ENCODE measurements around the gene SMTNL2. TPM values are rescaled to one million over a fixed set of nuclear protein-coding genes. Genes with fewer than 3 reads are reported as not detected.
"Not testable (repeated sequence)": the region's sequence is repeated elsewhere in the genome, so short reads cannot be mapped to it uniquely, and the experiment has no call there.

The SMTNL2 gene
- total RNA-seq, 1 donor from 2014 or later, result 33.4 TPM

DNA sequence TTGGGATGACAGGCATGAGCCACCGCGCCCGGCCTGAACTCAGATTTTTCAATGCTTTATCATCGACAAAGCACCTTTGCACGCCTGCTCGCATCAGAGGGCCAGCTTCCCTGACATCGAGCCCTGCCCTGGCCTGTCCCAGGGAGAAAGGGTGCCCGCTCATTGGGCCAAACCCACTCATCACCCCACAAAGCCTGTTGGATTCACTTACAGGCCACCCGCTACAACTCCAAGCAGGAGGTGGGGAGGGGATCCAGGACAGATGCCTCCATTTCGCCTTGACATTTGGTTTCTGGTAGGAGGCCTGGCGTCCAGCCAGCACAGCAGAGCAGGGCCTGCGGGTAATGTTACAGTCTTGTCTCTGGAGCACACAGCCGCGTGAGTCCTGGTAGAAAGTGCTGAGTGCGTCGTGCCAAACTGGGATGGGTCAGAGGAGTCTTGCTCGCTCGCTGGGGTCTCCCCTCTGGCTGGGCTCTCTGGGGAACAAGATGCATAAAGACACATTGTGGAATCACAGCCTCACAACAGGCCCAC lies 19.8 kb downstream of the SMTNL2 start:
- intact Hi-C loops (cut with micrococcal nuclease), result no loop called here
- no peak overlapping the region for H3K4me3 ChIP-seq
- DNase-seq, result peak; percentile 84
- H3K4me1 ChIP-seq, result peaks cover 89% of the 10 kb centered on the region
- no peak for TF ChIP-seq CTCF (IDR thresholded peaks at IDR 0.05; ENCODE audit: borderline replicate concordance)
- H3K9me3 ChIP-seq (replicated peaks), result no peaks in the 10 kb centered on the region
- H3K27me3 ChIP-seq (ENCODE audit: low read depth), result no peaks in the 10 kb centered on the region
- peak overlapping the region; percentile 95 for H3K27ac ChIP-seq (replicated peaks)
- peaks cover 13% of the 10 kb centered on the region for H3K36me3 ChIP-seq

- peaks cover 83% of the 10 kb centered on the region for H3K4me1 ChIP-seq
- H3K27me3 ChIP-seq (ENCODE audit: low read depth); intact Hi-C loops (cut with micrococcal nuclease); DNase-seq; H3K9me3 ChIP-seq (replicated peaks); H3K4me3 ChIP-seq: not testable (repeated sequence)
- H3K36me3 ChIP-seq, result peaks cover 13% of the 10 kb centered on the region
- peak overlapping the region; percentile 95 for H3K27ac ChIP-seq (replicated peaks)
These were observed 20.4 kb downstream of the SMTNL2 start for GRCh38 chr17:4604736-4605135.

GRCh38 chr17:4605826-4606225 lies 21.5 kb downstream of the SMTNL2 start:
- peak overlapping the region; percentile 95 for H3K27ac ChIP-seq (replicated peaks)

DNA sequence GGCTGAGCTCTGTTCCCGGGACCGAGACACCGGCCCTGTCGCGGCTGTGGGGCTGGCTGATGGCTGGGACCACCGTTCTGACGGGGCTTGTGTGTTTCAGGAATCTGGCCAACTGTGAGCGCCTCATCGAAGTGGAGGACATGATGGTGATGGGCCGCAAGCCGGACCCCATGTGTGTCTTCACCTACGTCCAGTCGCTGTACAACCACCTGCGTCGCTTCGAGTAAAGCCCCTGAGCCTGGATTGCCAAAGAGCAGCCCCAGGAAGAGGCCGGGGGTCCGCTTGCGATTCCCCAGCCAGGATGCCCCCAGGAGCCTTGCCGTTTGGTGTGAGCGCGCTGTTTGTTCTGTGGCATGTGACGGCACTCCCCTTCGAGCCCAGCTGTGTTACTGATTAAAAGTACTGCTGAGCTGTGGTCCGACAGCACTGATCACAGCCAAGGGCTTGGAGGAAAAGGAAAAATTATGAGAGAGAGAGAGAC lies 23.0 kb downstream of the SMTNL2 start:
- intact Hi-C loops (cut with micrococcal nuclease), result no loop called here
- no peak for TF ChIP-seq CTCF (IDR thresholded peaks at IDR 0.05; ENCODE audit: borderline replicate concordance)
- Histone ChIP-seq H3K27me3 (ENCODE audit: low read depth) (no peaks in the 10 kb centered on the region), H3K9me3 (replicated peaks) (no peaks in the 10 kb centered on the region), H3K36me3 (peaks cover 13% of the 10 kb centered on the region), H3K4me1 (peaks cover 61% of the 10 kb centered on the region), H3K4me3 (peak overlapping the region; percentile 25), H3K27ac (replicated peaks) (peak overlapping the region; percentile 95)
- DNase-seq, result no peak

More at GRCh38 chr17:4605826-4606225, 21.5 kb downstream of the SMTNL2 start:
- no peak for TF ChIP-seq CTCF (IDR thresholded peaks at IDR 0.05; ENCODE audit: borderline replicate concordance)
- Histone ChIP-seq H3K4me1 (peaks cover 75% of the 10 kb centered on the region), H3K9me3 (replicated peaks) (no peaks in the 10 kb centered on the region), H3K27me3 (ENCODE audit: low read depth) (no peaks in the 10 kb centered on the region), H3K4me3 (no peak overlapping the region), H3K36me3 (peaks cover 13% of the 10 kb centered on the region)
- peak; percentile 66 for DNase-seq
- intact Hi-C loops (cut with micrococcal nuclease), result no loop called here

GRCh38 chr17:4607773-4608187 lies 23.5 kb downstream of the SMTNL2 start:
- intact Hi-C loops (cut with micrococcal nuclease), result no loop called here
- H3K4me1 ChIP-seq, result peaks cover 60% of the 10 kb centered on the region

More at GRCh38 chr17:4607773-4608187, 23.5 kb downstream of the SMTNL2 start:
- Histone ChIP-seq H3K4me3 (peak overlapping the region; percentile 25), H3K27ac (replicated peaks) (peak overlapping the region; percentile 95), H3K9me3 (replicated peaks) (no peaks in the 10 kb centered on the region), H3K36me3 (peaks cover 13% of the 10 kb centered on the region), H3K27me3 (ENCODE audit: low read depth) (no peaks in the 10 kb centered on the region)
- peak; percentile 83 for DNase-seq
- no peak for TF ChIP-seq CTCF (IDR thresholded peaks at IDR 0.05; ENCODE audit: borderline replicate concordance)
